Measurements from ENCODE around the gene DHRS7B.

- no peak for TF ChIP-seq GATA2 (IDR thresholded peaks at IDR 0.05; ENCODE audit: low read depth, low read length)
- no peak for TF ChIP-seq GATA3 (IDR thresholded peaks at IDR 0.05; ENCODE audit: low read depth, low read length)
These were observed 107.0 kb downstream of the DHRS7B start for GRCh38 chr17:21233581-21234347.

Data from SH-SY5Y (cell line).